ENCODE data around the gene PTRH1. TPM values are rescaled to one million over a fixed set of nuclear protein-coding genes. Genes with fewer than 3 reads are reported as not detected.

PTRH1 gene
- total RNA-seq, 1 donor from 2014 or later, result 11.9 TPM

GRCh38 chr9:127692071-127692470 is 23.4 kb downstream of the PTRH1 start:
- H3K4me1 Mint-ChIP-seq (ENCODE audit: low read depth), result peaks cover 3% of the 10 kb centered on the region
- TF ChIP-seq CTCF (IDR thresholded peaks at IDR 0.05; ENCODE audit: unreplicated experiment), result no peak
- H3K27ac Mint-ChIP-seq, result no peak overlapping the region
- H3K9me3 Mint-ChIP-seq (ENCODE audit: low read depth), result no peaks in the 10 kb centered on the region
- H3K27me3 Mint-ChIP-seq, result no peaks in the 10 kb centered on the region
- no peak overlapping the region for H3K4me3 Mint-ChIP-seq (ENCODE audit: low read depth)
- no peak for DNase-seq (ENCODE audit: low spot score, unreplicated experiment)
- H3K36me3 Mint-ChIP-seq (ENCODE audit: insufficient read depth), result peaks cover 2% of the 10 kb centered on the region

- Mint-ChIP-seq H3K27ac (no peak overlapping the region), H3K36me3 (ENCODE audit: insufficient read depth) (peaks cover 2% of the 10 kb centered on the region), H3K4me3 (ENCODE audit: low read depth) (no peak overlapping the region), H3K27me3 (no peaks in the 10 kb centered on the region), H3K4me1 (ENCODE audit: low read depth) (peaks cover 3% of the 10 kb centered on the region), H3K9me3 (ENCODE audit: low read depth) (no peaks in the 10 kb centered on the region)
- no peak for DNase-seq (ENCODE audit: low spot score, unreplicated experiment)
- no peak for TF ChIP-seq CTCF (IDR thresholded peaks at IDR 0.05; ENCODE audit: unreplicated experiment)
These were observed 24.7 kb downstream of the PTRH1 start for GRCh38 chr9:127690735-127691134.

GRCh38 chr9:127689329-127690000 is 26.0 kb downstream of the PTRH1 start:
- Mint-ChIP-seq H3K4me1 (ENCODE audit: low read depth) (no peaks in the 10 kb centered on the region), H3K27me3 (no peaks in the 10 kb centered on the region), H3K27ac (no peak overlapping the region), H3K4me3 (ENCODE audit: low read depth) (no peak overlapping the region), H3K36me3 (ENCODE audit: insufficient read depth) (peaks cover 2% of the 10 kb centered on the region), H3K9me3 (ENCODE audit: low read depth) (no peaks in the 10 kb centered on the region)
- DNase-seq (ENCODE audit: low spot score, unreplicated experiment), result no peak
- no peak for TF ChIP-seq CTCF (IDR thresholded peaks at IDR 0.05; ENCODE audit: unreplicated experiment)

GRCh38 chr9:127686461-127687393 is 28.7 kb downstream of the PTRH1 start:
- H3K4me1 Mint-ChIP-seq (ENCODE audit: low read depth), result no peaks in the 10 kb centered on the region
- no peak for TF ChIP-seq CTCF (IDR thresholded peaks at IDR 0.05; ENCODE audit: unreplicated experiment)
- H3K9me3 Mint-ChIP-seq (ENCODE audit: low read depth), result no peaks in the 10 kb centered on the region
- no peak overlapping the region for H3K4me3 Mint-ChIP-seq (ENCODE audit: low read depth)
- H3K27ac Mint-ChIP-seq, result no peak overlapping the region
- DNase-seq (ENCODE audit: low spot score, unreplicated experiment), result no peak
- no peaks in the 10 kb centered on the region for H3K27me3 Mint-ChIP-seq
- peaks cover 2% of the 10 kb centered on the region for H3K36me3 Mint-ChIP-seq (ENCODE audit: insufficient read depth)

- H3K27ac Mint-ChIP-seq, result no peak overlapping the region
- TF ChIP-seq CTCF (IDR thresholded peaks at IDR 0.05; ENCODE audit: unreplicated experiment), result no peak
These were observed 30.9 kb downstream of the PTRH1 start for GRCh38 chr9:127684576-127684975.

More at GRCh38 chr9:127684576-127684975, 30.9 kb downstream of the PTRH1 start:
- H3K27me3 Mint-ChIP-seq, result no peaks in the 10 kb centered on the region
- no peak for DNase-seq (ENCODE audit: low spot score, unreplicated experiment)
- H3K4me3 Mint-ChIP-seq (ENCODE audit: low read depth), result no peak overlapping the region
- no peaks in the 10 kb centered on the region for H3K9me3 Mint-ChIP-seq (ENCODE audit: low read depth)
- no peaks in the 10 kb centered on the region for H3K36me3 Mint-ChIP-seq (ENCODE audit: insufficient read depth)
- H3K4me1 Mint-ChIP-seq (ENCODE audit: low read depth), result no peaks in the 10 kb centered on the region

Measured in progenitor cell of endocrine pancreas (in vitro differentiated cells).